Measurements from ENCODE around the gene STAM2.

- TF ChIP-seq POLR2A (IDR thresholded peaks at IDR 0.05) (no peak), CTCF (IDR thresholded peaks at IDR 0.05) (no peak), EP300 (IDR thresholded peaks at IDR 0.05) (no peak), POLR2AphosphoS5 (IDR thresholded peaks at IDR 0.05) (no peak)
Observed at GRCh38 chr2:152186262-152186661, 10.7 kb upstream of the STAM2 start.
